Measurements from ENCODE around the gene PKDCC. TPM values are rescaled to one million over a fixed set of nuclear protein-coding genes. Genes with fewer than 3 reads are reported as not detected.
"Not testable (repeated sequence)": the region's sequence is repeated elsewhere in the genome, so short reads cannot be mapped to it uniquely, and the experiment has no call there.

Gene PKDCC
- total RNA-seq, 1 experiment from 2014 or later: 4.1 TPM

- no peak for DNase-seq (ENCODE audit: low read depth)
These were observed 15.8 kb downstream of the PKDCC start for GRCh38 chr2:42063431-42064171.

DNA sequence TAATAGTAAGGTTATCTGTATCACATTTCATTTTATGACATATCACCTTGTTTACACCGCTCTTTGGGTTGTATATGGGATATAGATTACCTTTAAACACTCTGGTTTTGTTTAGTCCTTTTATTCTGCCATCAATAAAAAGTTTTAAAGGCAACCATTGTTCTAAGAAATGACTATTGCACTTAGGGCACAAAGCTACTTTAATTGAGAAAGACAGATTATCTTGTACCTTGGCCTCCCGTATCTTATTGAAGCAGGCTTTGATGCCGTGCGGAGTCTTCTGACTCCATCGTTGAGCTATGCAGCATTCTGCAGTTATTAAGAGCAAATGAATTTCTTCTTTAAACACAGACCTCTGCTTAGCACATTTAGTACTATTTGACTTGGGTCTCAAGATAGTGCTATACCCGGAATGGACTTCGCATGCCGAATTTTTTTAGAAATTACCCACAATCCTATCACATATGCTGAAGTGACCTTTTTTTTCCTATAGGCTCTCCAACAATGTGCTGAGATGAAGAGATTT is 16.7 kb downstream of the PKDCC start:
- no peak for DNase-seq (ENCODE audit: low read depth)

DNA sequence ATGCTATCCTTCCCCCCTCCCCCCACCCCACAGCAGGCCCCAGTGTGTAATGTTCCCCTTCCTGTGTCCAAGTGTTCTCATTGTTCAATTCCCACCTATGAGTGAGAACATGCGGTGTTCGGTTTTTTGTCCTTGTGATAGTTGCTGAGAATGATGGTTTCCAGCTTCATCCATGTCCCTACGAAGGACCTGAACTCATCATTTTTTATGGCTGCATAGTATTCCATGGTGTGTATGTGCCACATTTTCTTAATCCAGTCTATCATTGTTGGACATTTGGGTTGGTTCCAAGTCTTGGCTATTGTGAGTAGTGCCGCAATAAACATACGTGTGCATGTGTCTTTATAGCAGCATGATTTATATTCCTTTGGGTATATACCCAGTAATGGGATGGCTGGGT is 17.9 kb downstream of the PKDCC start:
- DNase-seq (ENCODE audit: low read depth): not testable (repeated sequence)

DNA sequence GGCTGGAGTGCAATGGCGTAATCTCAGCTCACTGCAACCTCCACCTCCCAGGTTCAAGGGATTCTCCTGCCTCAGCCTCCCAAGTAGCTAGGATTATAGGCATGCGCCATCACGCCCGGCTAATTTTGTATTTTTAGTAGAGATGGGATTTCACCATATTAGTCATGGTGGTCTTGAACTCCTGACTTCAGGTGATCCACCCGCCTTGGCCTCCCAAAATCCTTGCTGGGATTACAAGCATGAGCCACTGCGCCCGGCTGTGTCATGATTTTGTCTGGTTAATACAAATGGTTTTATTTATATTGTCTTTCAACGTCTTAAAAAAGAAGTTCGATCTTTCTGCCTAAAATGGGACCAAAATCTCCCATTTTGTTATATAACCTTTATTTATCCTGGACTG is 19.2 kb downstream of the PKDCC start:
- DNase-seq (ENCODE audit: low read depth): not testable (repeated sequence)

DNA sequence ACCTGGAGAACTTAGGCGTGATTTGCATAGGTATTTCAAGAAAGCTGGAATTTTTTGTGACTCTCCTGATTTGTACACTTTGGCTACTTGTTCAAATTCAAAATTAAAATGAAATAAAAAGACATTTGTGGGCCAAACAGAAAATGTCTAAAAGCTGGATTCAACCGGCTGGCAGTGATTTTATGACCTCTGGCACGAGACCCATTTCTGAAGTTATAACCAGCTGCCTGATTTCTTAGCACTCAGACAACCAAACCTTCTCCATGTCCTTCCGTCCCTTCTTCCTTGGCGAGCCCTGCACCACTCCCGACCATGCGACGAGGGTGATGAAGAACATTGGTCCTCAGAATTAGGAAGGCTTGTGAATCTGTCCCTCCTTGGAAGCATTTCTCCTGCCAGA is 19.7 kb downstream of the PKDCC start:
- no peak for DNase-seq (ENCODE audit: low read depth)

GRCh38 chr2:42068571-42069178 is 20.9 kb downstream of the PKDCC start:
- DNase-seq (ENCODE audit: low read depth): no peak

DNA sequence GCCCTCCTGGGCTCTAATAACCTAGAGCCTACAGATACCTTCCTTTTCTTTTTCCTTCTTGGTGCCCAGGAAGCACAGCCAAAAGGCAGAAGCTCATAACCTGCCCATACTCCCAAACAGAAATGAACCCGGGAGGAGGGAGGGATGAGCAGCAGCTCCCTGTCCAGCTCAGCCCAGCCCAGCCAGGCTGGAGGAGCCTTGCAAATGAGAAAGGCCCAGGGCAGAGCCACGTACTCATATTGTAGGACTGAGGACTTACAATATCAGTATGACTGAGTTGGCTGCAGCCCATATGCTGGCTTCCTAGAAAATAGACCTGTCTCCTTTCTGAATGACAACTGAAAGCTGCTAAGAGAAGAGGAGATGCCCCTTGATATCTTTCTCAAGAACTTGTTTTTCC is 21.7 kb downstream of the PKDCC start:
- no peak for DNase-seq (ENCODE audit: low read depth)

DNA sequence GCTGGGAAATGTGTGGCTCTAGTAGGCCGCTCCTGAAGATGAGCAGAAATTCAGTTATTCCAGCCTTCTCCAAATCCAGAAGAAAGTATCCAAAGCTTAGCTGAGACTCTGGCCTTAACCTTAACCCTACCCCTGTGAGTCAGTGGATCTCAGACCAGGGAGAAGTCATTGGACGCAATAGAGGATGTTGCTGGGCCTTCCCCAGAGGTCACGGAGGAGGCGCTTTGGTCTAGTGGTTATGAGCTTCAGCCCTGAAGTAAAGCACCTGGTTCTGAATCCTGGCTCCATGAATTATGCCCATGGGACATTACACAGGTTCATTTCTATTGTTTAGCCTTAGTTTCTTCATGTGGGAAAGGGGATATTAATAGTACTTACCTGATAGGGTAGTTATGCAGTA is 24.0 kb downstream of the PKDCC start:
- no peak for DNase-seq (ENCODE audit: low read depth)

DNA sequence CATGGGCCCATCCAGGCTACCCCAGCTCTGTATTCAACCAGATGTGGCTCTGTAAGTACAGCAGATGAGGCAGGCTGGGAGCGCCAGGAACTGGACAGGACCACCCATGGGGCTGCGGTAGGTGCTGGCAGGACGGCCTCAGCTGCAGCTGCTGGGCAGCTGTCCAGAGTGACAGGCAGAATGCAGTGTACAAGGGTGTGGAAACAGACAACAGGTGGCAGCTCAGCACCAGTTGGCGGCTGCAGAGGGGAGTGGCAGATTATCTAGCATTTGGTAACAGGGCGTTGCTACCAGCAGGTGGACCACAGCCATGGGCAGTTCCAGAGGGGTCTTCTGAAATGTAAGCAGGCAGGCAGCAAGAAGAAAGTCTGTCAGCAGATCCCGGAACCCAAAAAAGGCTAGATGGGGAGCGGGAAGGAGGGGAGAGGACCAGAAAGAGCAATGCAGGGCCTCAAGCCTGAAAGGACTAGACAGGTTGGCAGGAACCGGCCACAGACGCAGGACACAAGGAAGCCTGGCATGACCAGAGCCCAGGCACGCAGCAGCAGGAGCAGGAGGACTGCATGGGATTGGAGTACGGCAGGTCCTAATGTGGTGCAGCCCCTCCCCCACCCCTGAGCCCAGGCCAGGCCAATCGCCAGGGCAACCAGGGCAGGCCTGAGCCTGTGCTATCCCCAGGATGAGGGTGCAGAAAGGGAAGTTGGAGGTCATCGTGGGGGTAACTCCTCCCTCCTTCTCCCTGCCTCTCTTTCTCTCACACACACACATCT is 24.7 kb downstream of the PKDCC start:
- no peak for DNase-seq (ENCODE audit: low read depth)

DNA sequence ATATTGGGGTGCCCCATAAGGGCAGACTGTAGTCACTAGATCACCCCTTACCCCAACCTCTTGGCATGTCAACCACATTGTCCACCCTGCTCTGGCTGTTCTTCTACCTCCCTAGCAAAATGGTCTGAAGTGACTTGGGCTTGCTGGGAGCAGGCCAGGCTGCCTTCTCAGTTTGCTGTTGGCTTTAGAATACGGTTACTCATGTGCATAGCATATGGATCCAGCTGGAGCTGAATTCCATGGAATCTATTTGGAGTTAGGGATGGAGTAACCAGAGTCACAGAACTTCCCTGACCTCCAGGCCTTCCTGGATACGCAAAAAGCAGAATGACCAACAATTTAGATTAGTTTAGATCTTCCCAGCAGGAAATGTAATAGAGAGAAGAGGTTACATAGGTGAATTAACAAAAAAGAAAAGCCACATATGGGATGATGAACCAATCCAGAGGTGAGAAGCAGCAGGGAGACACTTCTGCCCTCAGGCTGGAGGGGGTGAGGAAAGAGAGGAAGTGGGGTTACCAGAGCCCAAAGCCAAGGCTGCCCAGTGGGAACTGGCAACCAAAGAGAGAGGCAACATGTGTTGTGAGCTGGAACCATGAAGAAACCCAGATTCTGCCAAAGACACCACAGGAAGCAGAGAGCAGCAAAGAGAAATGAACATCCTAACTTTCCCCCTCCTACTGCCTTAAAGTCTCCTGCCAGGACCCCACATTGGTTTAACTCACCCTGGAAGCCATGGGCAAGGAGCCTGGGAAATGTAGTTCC is 26.1 kb downstream of the PKDCC start:
- no peak for DNase-seq (ENCODE audit: low read depth)

DNA sequence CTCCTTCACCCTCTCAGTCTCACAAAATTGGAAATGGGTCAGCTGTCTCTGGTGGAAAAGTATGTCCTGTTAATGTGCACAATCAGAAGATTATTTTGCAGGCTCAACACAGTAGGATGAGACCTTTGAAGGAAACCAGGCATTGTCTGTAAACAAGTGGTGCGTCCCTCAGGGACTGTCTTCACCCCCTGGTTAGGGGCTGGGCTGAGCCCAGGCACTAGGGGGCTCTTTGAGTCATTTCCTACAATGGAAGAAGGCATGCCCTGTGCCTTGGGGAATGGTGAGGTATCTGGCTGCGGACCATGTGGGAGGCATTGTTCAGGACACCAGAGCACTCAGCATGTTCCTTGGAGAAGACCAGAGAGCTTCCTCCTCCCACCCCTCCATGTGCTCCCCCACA is 26.8 kb downstream of the PKDCC start:
- DNase-seq (ENCODE audit: low read depth): no peak

DNA sequence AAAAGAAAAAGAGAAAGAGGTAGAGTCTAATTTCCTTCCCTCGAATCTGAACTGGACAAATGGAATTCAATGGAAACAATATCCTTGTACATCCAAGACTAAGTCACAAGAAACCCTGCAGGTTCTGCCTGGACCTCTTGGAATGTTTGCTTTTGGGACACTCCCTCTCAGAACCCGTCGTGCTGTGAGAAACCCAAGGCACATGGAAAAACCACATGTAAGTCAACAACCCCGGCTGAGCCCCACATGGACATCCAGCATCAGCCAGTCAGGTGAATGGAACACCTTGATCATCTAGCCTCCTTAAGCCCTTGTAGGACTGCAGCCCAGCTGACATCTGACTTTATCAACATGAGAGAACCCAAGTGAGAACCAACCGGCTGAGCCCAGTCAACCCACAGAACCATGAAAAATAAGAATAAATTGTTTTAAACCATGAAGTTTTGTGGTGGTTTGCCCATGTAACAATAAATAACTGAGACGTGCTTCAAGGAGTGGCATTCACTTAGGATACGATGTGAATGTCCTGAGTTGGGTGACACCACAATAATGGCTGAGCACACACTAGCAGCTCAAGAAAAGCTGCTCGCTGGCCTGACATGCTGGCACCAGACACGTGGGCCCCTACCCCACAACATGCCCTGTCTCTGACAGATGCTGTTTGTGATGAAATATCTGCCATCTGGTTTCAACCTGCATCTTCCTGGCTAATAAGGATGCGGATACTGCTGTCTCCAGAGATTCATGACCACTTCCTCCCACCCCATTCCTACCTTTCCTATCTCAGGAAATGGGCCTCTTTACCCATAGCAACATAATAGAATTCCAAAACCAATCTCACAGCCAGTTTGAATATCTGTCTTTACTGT is 28.8 kb downstream of the PKDCC start:
- no peak for DNase-seq (ENCODE audit: low read depth)

- no peak for DNase-seq (ENCODE audit: low read depth)
These were observed 29.5 kb downstream of the PKDCC start for GRCh38 chr2:42077343-42077742.

- no peak for DNase-seq (ENCODE audit: low read depth)
These were observed 32.0 kb downstream of the PKDCC start for GRCh38 chr2:42079737-42080287.

GRCh38 chr2:42081151-42081550 is 33.3 kb downstream of the PKDCC start:
- DNase-seq (ENCODE audit: low read depth): peak; percentile 12

GRCh38 chr2:42082016-42082415 is 34.2 kb downstream of the PKDCC start:
- DNase-seq (ENCODE audit: low read depth): no peak

- DNase-seq (ENCODE audit: low read depth): peak; percentile 93
These were observed 36.4 kb downstream of the PKDCC start for GRCh38 chr2:42084231-42084671.

- not testable (repeated sequence) for DNase-seq (ENCODE audit: low read depth)
These were observed 37.2 kb downstream of the PKDCC start for GRCh38 chr2:42085070-42085469.

GRCh38 chr2:42085706-42086487 is 38.1 kb downstream of the PKDCC start:
- DNase-seq (ENCODE audit: low read depth): peak; percentile 23

GRCh38 chr2:42086500-42086953 is 38.7 kb downstream of the PKDCC start:
- DNase-seq (ENCODE audit: low read depth): peak; percentile 67

Data from M059J (cell line).